ENCODE measurements around the gene KDM5A. TPM values are rescaled to one million over a fixed set of nuclear protein-coding genes. Genes with fewer than 3 reads are reported as not detected.
A peak's percentile ranks its signal among the peaks of the same experiment; 100 is the strongest.
"Not testable (repeated sequence)": the region's sequence is repeated elsewhere in the genome, so short reads cannot be mapped to it uniquely, and the experiment has no call there.

KDM5A gene
- total RNA-seq, 2 donors from 2014 or later, result 85.9 to 86.1 TPM

- H3K9me3 Mint-ChIP-seq, result peaks cover 6 to 26% of the 10 kb centered on the region in 2 donors
- H3K36me3 Mint-ChIP-seq, result peaks cover 56 to 84% of the 10 kb centered on the region in 2 donors
- not testable (repeated sequence) for ATAC-seq; DNase-seq (ENCODE audit: low spot score in 2 of 2)
- peak overlapping the region; percentile 1 to 85 for H3K27ac Mint-ChIP-seq
Measured at GRCh38 chr12:300166-300565, 89.0 kb downstream of the KDM5A start.

GRCh38 chr12:299511-299910 is 89.6 kb downstream of the KDM5A start:
- H3K9me3 Mint-ChIP-seq, result peaks cover 6 to 26% of the 10 kb centered on the region in 2 donors
- ATAC-seq; H3K27ac Mint-ChIP-seq; DNase-seq (ENCODE audit: low spot score in 2 of 2): not testable (repeated sequence)
- H3K36me3 Mint-ChIP-seq, result peaks cover 60 to 86% of the 10 kb centered on the region in 2 donors

- ATAC-seq; DNase-seq (ENCODE audit: low spot score in 2 of 2); H3K27ac Mint-ChIP-seq: not testable (repeated sequence)
- peaks cover 6 to 26% of the 10 kb centered on the region in 2 donors for H3K9me3 Mint-ChIP-seq
- H3K36me3 Mint-ChIP-seq, result peaks cover 62 to 82% of the 10 kb centered on the region in 2 donors
Measured at GRCh38 chr12:298059-298458, 91.1 kb downstream of the KDM5A start.

- DNase-seq (ENCODE audit: low spot score in 2 of 2) (no peak), ATAC-seq (no peak)
- Mint-ChIP-seq H3K36me3 (peaks cover 39 to 64% of the 10 kb centered on the region in 2 donors), H3K9me3 (peaks cover 3 to 16% of the 10 kb centered on the region in 2 donors), H3K27ac (peak overlapping the region in 1 of 2 donors; percentile 84)
Measured at GRCh38 chr12:295132-295531, 94.0 kb downstream of the KDM5A start.

- DNase-seq (ENCODE audit: low spot score in 2 of 2) (no peak), ATAC-seq (no peak)
- H3K27ac Mint-ChIP-seq, result peak overlapping the region; percentile 6 to 78
- H3K9me3 Mint-ChIP-seq, result no peaks in the 10 kb centered on the region
- peaks cover 20 to 45% of the 10 kb centered on the region in 2 donors for H3K36me3 Mint-ChIP-seq
Measured at GRCh38 chr12:293199-293598, 95.9 kb downstream of the KDM5A start.

- Mint-ChIP-seq H3K36me3 (peaks cover 18 to 53% of the 10 kb centered on the region in 2 donors), H3K27ac (peak overlapping the region in 1 of 2 donors; percentile 78), H3K9me3 (no peaks in the 10 kb centered on the region)
- no peak for ATAC-seq
- no peak for DNase-seq (ENCODE audit: low spot score in 2 of 2)
Measured at GRCh38 chr12:292186-292585, 96.9 kb downstream of the KDM5A start.

GRCh38 chr12:291153-291723 is 97.9 kb downstream of the KDM5A start:
- Mint-ChIP-seq H3K27ac (no peak overlapping the region), H3K36me3 (peaks cover 15 to 54% of the 10 kb centered on the region in 2 donors), H3K9me3 (no peaks in the 10 kb centered on the region)
- no peak for DNase-seq (ENCODE audit: low spot score in 2 of 2)
- ATAC-seq, result no peak

- Mint-ChIP-seq H3K9me3 (no peaks in the 10 kb centered on the region), H3K36me3 (peaks cover 21 to 53% of the 10 kb centered on the region in 2 donors), H3K27ac (no peak overlapping the region)
- ATAC-seq (no peak), DNase-seq (ENCODE audit: low spot score in 2 of 2) (no peak)
Measured at GRCh38 chr12:288687-289086, 100.4 kb downstream of the KDM5A start.

- DNase-seq (ENCODE audit: low spot score in 2 of 2), result peak in 1 of 2 donors; percentile 9
- no peaks in the 10 kb centered on the region for H3K9me3 Mint-ChIP-seq
Measured at GRCh38 chr12:286531-287300, 102.4 kb downstream of the KDM5A start.

GRCh38 chr12:278046-278445 is 111.1 kb downstream of the KDM5A start:
- Mint-ChIP-seq H3K9me3 (peaks cover 0 to 3% of the 10 kb centered on the region in 2 donors), H3K36me3 (peaks cover 0 to 20% of the 10 kb centered on the region in 2 donors), H3K27ac (no peak overlapping the region)
- DNase-seq (ENCODE audit: low spot score in 2 of 2) (no peak), ATAC-seq (no peak)

More at GRCh38 chr12:286531-287300, 102.4 kb downstream of the KDM5A start:
- H3K36me3 Mint-ChIP-seq, result peaks cover 13 to 51% of the 10 kb centered on the region in 2 donors
- H3K27ac Mint-ChIP-seq, result peak overlapping the region; percentile 73 to 95
- ATAC-seq, result peak; percentile 81 to 92

- Mint-ChIP-seq H3K36me3 (peaks cover 0 to 11% of the 10 kb centered on the region in 2 donors), H3K27ac (no peak overlapping the region), H3K9me3 (peaks cover 0 to 3% of the 10 kb centered on the region in 2 donors)
- ATAC-seq, result no peak
- no peak for DNase-seq (ENCODE audit: low spot score in 2 of 2)
Measured at GRCh38 chr12:275812-276211, 113.3 kb downstream of the KDM5A start.

GRCh38 chr12:273382-273781 is 115.7 kb downstream of the KDM5A start:
- H3K36me3 Mint-ChIP-seq, result no peaks in the 10 kb centered on the region
- peaks cover 0 to 3% of the 10 kb centered on the region in 2 donors for H3K9me3 Mint-ChIP-seq
- H3K27ac Mint-ChIP-seq, result no peak overlapping the region
- peak in 1 of 2 donors; percentile 29 for DNase-seq (ENCODE audit: low spot score in 2 of 2)
- ATAC-seq, result peak in 1 of 2 donors; percentile 89

- Mint-ChIP-seq H3K27ac (no peak overlapping the region), H3K9me3 (peaks cover 0 to 3% of the 10 kb centered on the region in 2 donors), H3K36me3 (no peaks in the 10 kb centered on the region)
- no peak for ATAC-seq
- DNase-seq (ENCODE audit: low spot score in 2 of 2), result no peak
Measured at GRCh38 chr12:272942-273341, 116.2 kb downstream of the KDM5A start.

- H3K27ac Mint-ChIP-seq, result peak overlapping the region in 1 of 2 donors; percentile 6
- DNase-seq (ENCODE audit: low spot score in 2 of 2) (no peak), ATAC-seq (no peak)
- no peaks in the 10 kb centered on the region for H3K36me3 Mint-ChIP-seq
- H3K9me3 Mint-ChIP-seq, result peaks cover 0 to under 1% of the 10 kb centered on the region in 2 donors
Measured at GRCh38 chr12:271161-271560, 118.0 kb downstream of the KDM5A start.

GRCh38 chr12:269191-269590 is 119.9 kb downstream of the KDM5A start:
- DNase-seq (ENCODE audit: low spot score in 2 of 2) (no peak), ATAC-seq (no peak)
- Mint-ChIP-seq H3K36me3 (no peaks in the 10 kb centered on the region), H3K27ac (peak overlapping the region in 1 of 2 donors; percentile 45), H3K9me3 (no peaks in the 10 kb centered on the region)

- DNase-seq (ENCODE audit: low spot score in 2 of 2) (no peak), ATAC-seq (no peak)
- H3K27ac Mint-ChIP-seq, result no peak overlapping the region
- H3K9me3 Mint-ChIP-seq, result no peaks in the 10 kb centered on the region
- H3K36me3 Mint-ChIP-seq, result no peaks in the 10 kb centered on the region
Measured at GRCh38 chr12:268483-268840, 120.7 kb downstream of the KDM5A start.
